Stimulated activated naive CD8-positive, alpha-beta T cell treated with anti-CD3 and anti-CD28 coated beads, Interleukin-15, amount 100 ng/mL, for 72 hours (primary cell): ENCODE data around the gene RAPGEF6.
"Not testable (repeated sequence)": the region's sequence is repeated elsewhere in the genome, so short reads cannot be mapped to it uniquely, and the experiment has no call there.

Experiments
- ATAC-seq: fragments of 150-1000 bp; cut with Tn5 transposase; 2 replicates; pipeline ENCODE4 v1.10.0; 2021; ENCODE audit warnings: mild to moderate bottlenecking, moderate library complexity
- DNase-seq, 2 donors: peaks; one replicate each; pipeline ENCODE4 v3.0.0; 2021 to 2022
- H3K27ac Mint-ChIP-seq, 2 donors: one replicate each; pipeline ENCODE4 v1.8.0; 2022; ENCODE audit warnings: mild to moderate bottlenecking in 2 of 2, mixed read lengths in 2 of 2, moderate library complexity in 2 of 2
- H3K27me3 Mint-ChIP-seq: one replicate; pipeline ENCODE4 v1.8.0; 2022; ENCODE audit warnings: mixed read lengths
- H3K4me1 Mint-ChIP-seq: one replicate; pipeline ENCODE4 v1.8.0; 2022; ENCODE audit warnings: mild to moderate bottlenecking, mixed read lengths
- H3K4me3 Mint-ChIP-seq, 2 donors: one replicate each; pipeline ENCODE4 v1.8.0; 2022; ENCODE audit warnings: mild to moderate bottlenecking in 2 of 2, mixed read lengths in 2 of 2, moderate library complexity in 1 of 2
- H3K9me3 Mint-ChIP-seq, 2 donors: one replicate each; pipeline ENCODE4 v1.8.0; 2022; ENCODE audit warnings: mixed read lengths in 2 of 2

Gene RAPGEF6

GRCh38 chr5:131634996-131635683 is at the start of gene RAPGEF6:
Gene RAPGEF6 (minus strand): TSS chr5:131635229. CDS start chr5:131635030, 199 bp downstream.
- H3K4me3 Mint-ChIP-seq = peak within 1 kb of the TSS; percentile 94 to 99
- H3K27ac Mint-ChIP-seq = peak within 1 kb of the TSS; percentile 99
- peak; percentile 96 to 99 for DNase-seq
- ATAC-seq = peak; percentile 94
- peaks cover 21% of the 10 kb centered on the region for H3K4me1 Mint-ChIP-seq
- H3K9me3 Mint-ChIP-seq = no peaks in the 10 kb centered on the region
- H3K27me3 Mint-ChIP-seq = no peaks in the 10 kb centered on the region

GRCh38 chr5:131684595-131684994 is 49.6 kb upstream of the RAPGEF6 start:
- Mint-ChIP-seq H3K27me3 (no peaks in the 10 kb centered on the region), H3K9me3 (no peaks in the 10 kb centered on the region)

GRCh38 chr5:131684051-131684450 is 49.0 kb upstream of the RAPGEF6 start:
- ATAC-seq (no peak), DNase-seq (no peak)
- Mint-ChIP-seq H3K4me3 (no peak overlapping the region), H3K9me3 (no peaks in the 10 kb centered on the region), H3K27ac (no peak overlapping the region), H3K4me1 (no peaks in the 10 kb centered on the region), H3K27me3 (no peaks in the 10 kb centered on the region)

More at GRCh38 chr5:131684595-131684994, 49.6 kb upstream of the RAPGEF6 start:
- no peak for ATAC-seq
- no peak overlapping the region for H3K4me3 Mint-ChIP-seq
- H3K4me1 Mint-ChIP-seq = no peaks in the 10 kb centered on the region
- DNase-seq = no peak
- H3K27ac Mint-ChIP-seq = no peak overlapping the region

- ATAC-seq = no peak
- no peak for DNase-seq
- no peaks in the 10 kb centered on the region for H3K27me3 Mint-ChIP-seq
- H3K4me1 Mint-ChIP-seq = no peaks in the 10 kb centered on the region
- H3K9me3 Mint-ChIP-seq = no peaks in the 10 kb centered on the region
- no peak overlapping the region for H3K4me3 Mint-ChIP-seq
- no peak overlapping the region for H3K27ac Mint-ChIP-seq
These were observed 47.8 kb upstream of the RAPGEF6 start for GRCh38 chr5:131682826-131683225.

- no peaks in the 10 kb centered on the region for H3K27me3 Mint-ChIP-seq
- H3K27ac Mint-ChIP-seq = no peak overlapping the region
- no peaks in the 10 kb centered on the region for H3K9me3 Mint-ChIP-seq
- H3K4me3 Mint-ChIP-seq = no peak overlapping the region
- ATAC-seq (no peak), DNase-seq (no peak)
- no peaks in the 10 kb centered on the region for H3K4me1 Mint-ChIP-seq
These were observed 47.1 kb upstream of the RAPGEF6 start for GRCh38 chr5:131682175-131682574.

GRCh38 chr5:131679911-131680310 is 44.9 kb upstream of the RAPGEF6 start:
- ATAC-seq (no peak), DNase-seq (no peak)
- Mint-ChIP-seq H3K9me3 (no peaks in the 10 kb centered on the region), H3K27ac (no peak overlapping the region), H3K4me3 (no peak overlapping the region), H3K4me1 (no peaks in the 10 kb centered on the region), H3K27me3 (no peaks in the 10 kb centered on the region)

GRCh38 chr5:131678273-131678672 is 43.2 kb upstream of the RAPGEF6 start:
- H3K4me1 Mint-ChIP-seq, H3K4me3 Mint-ChIP-seq, H3K27me3 Mint-ChIP-seq, ATAC-seq, H3K27ac Mint-ChIP-seq, H3K9me3 Mint-ChIP-seq, DNase-seq: not testable (repeated sequence)

- H3K27me3 Mint-ChIP-seq = no peaks in the 10 kb centered on the region
- DNase-seq (no peak), ATAC-seq (no peak)
- no peak overlapping the region for H3K4me3 Mint-ChIP-seq
- peaks cover 16% of the 10 kb centered on the region for H3K4me1 Mint-ChIP-seq
- no peaks in the 10 kb centered on the region for H3K9me3 Mint-ChIP-seq
- H3K27ac Mint-ChIP-seq = peak overlapping the region in 1 of 2 donors; percentile 43
These were observed 42.1 kb upstream of the RAPGEF6 start for GRCh38 chr5:131677115-131677514.

GRCh38 chr5:131672776-131673175 is 37.7 kb upstream of the RAPGEF6 start:
- Mint-ChIP-seq H3K9me3 (no peaks in the 10 kb centered on the region), H3K27me3 (no peaks in the 10 kb centered on the region), H3K4me3 (no peak overlapping the region), H3K4me1 (peaks cover 29% of the 10 kb centered on the region), H3K27ac (no peak overlapping the region)
- ATAC-seq (no peak), DNase-seq (no peak)

- Mint-ChIP-seq H3K27ac (peak overlapping the region; percentile 49 to 72), H3K4me3 (no peak overlapping the region), H3K4me1 (peaks cover 29% of the 10 kb centered on the region), H3K9me3 (no peaks in the 10 kb centered on the region), H3K27me3 (no peaks in the 10 kb centered on the region)
- no peak for DNase-seq
- no peak for ATAC-seq
These were observed 37.1 kb upstream of the RAPGEF6 start for GRCh38 chr5:131671994-131672655.

- DNase-seq = no peak
- no peak overlapping the region for H3K4me3 Mint-ChIP-seq
- peak; percentile 72 for ATAC-seq
- no peaks in the 10 kb centered on the region for H3K27me3 Mint-ChIP-seq
- H3K9me3 Mint-ChIP-seq = no peaks in the 10 kb centered on the region
- peaks cover 29% of the 10 kb centered on the region for H3K4me1 Mint-ChIP-seq
- H3K27ac Mint-ChIP-seq = peak overlapping the region in 1 of 2 donors; percentile 78
These were observed 36.4 kb upstream of the RAPGEF6 start for GRCh38 chr5:131671409-131671808.

GRCh38 chr5:131664929-131665328 is 29.9 kb upstream of the RAPGEF6 start:
- H3K27ac Mint-ChIP-seq = no peak overlapping the region
- peaks cover 0 to 14% of the 10 kb centered on the region in 2 donors for H3K9me3 Mint-ChIP-seq
- DNase-seq = no peak
- H3K27me3 Mint-ChIP-seq = no peaks in the 10 kb centered on the region
- H3K4me3 Mint-ChIP-seq = no peak overlapping the region
- H3K4me1 Mint-ChIP-seq = no peaks in the 10 kb centered on the region
- ATAC-seq = peak; percentile 54

- no peak overlapping the region for H3K27ac Mint-ChIP-seq
These were observed 26.9 kb upstream of the RAPGEF6 start for GRCh38 chr5:131661933-131662332.

GRCh38 chr5:131659841-131660240 is 24.8 kb upstream of the RAPGEF6 start:
- Mint-ChIP-seq H3K9me3 (peaks cover 0 to 23% of the 10 kb centered on the region in 2 donors), H3K27me3 (no peaks in the 10 kb centered on the region), H3K4me1 (peaks cover 11% of the 10 kb centered on the region), H3K27ac (no peak overlapping the region), H3K4me3 (no peak overlapping the region)
- DNase-seq (no peak), ATAC-seq (no peak)

More at GRCh38 chr5:131661933-131662332, 26.9 kb upstream of the RAPGEF6 start:
- Mint-ChIP-seq H3K4me1 (peaks cover 6% of the 10 kb centered on the region), H3K9me3 (peaks cover 0 to 23% of the 10 kb centered on the region in 2 donors), H3K27me3 (no peaks in the 10 kb centered on the region), H3K4me3 (no peak overlapping the region)
- DNase-seq (no peak), ATAC-seq (no peak)

GRCh38 chr5:131659290-131659689 is 24.3 kb upstream of the RAPGEF6 start:
- H3K9me3 Mint-ChIP-seq = peaks cover 0 to 23% of the 10 kb centered on the region in 2 donors
- DNase-seq = no peak
- H3K4me3 Mint-ChIP-seq = no peak overlapping the region
- ATAC-seq = no peak
- H3K27ac Mint-ChIP-seq = peak overlapping the region in 1 of 2 donors; percentile 3
- no peaks in the 10 kb centered on the region for H3K27me3 Mint-ChIP-seq
- H3K4me1 Mint-ChIP-seq = peaks cover 11% of the 10 kb centered on the region

GRCh38 chr5:131654776-131655175 is 19.7 kb upstream of the RAPGEF6 start:
- no peak for DNase-seq
- peaks cover 0 to 8% of the 10 kb centered on the region in 2 donors for H3K9me3 Mint-ChIP-seq
- H3K4me1 Mint-ChIP-seq = peaks cover 11% of the 10 kb centered on the region
- no peaks in the 10 kb centered on the region for H3K27me3 Mint-ChIP-seq
- no peak for ATAC-seq
- no peak overlapping the region for H3K4me3 Mint-ChIP-seq
- no peak overlapping the region for H3K27ac Mint-ChIP-seq
